Skin epidermis (tissue), 12 donors: ENCODE measurements around the gene EDIL3.
"Not testable (repeated sequence)": the region's sequence is repeated elsewhere in the genome, so short reads cannot be mapped to it uniquely, and the experiment has no call there.

ENCODE experiments used
- H3K27ac ChIP-seq, 21 experiments: fragments of 200-600 bp; sonication (generic) in 11 of 21; one replicate each; pipeline ENCODE4 v1.5.0; 2020; ENCODE audit warnings: mild to moderate bottlenecking in 3 of 21, inconsistent platforms in 2 of 21, moderate library complexity in 2 of 21
- H3K4me3 ChIP-seq, 7 experiments: fragments of 200-600 bp; sonication (generic) in 2 of 7; one replicate each; pipeline ENCODE4 v1.5.0; 2020; ENCODE audit warnings: inconsistent platforms in 2 of 7, mild to moderate bottlenecking in 2 of 7, moderate library complexity in 1 of 7

EDIL3 gene

DNA sequence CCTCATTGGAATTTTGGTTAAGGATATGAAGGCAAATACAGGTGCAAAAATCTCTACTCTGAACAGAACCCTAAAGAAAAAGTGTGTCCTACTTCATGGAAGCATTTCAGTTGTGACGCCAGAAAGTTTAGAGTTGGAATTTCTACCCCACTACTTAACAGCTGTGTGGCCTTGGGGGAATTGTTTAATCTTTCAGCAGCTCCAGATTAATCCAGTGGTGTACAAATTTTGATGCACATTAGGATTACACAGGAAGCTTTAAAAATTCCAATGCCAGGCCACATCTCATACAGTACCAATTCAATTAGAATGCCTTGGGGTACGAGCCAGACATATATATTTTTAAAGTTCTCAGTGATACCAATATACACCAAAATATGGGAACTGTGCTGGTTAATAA lies 266.1 kb downstream of the EDIL3 start:
- Histone ChIP-seq H3K4me3 (no peak overlapping the region), H3K27ac (no peak overlapping the region)

DNA sequence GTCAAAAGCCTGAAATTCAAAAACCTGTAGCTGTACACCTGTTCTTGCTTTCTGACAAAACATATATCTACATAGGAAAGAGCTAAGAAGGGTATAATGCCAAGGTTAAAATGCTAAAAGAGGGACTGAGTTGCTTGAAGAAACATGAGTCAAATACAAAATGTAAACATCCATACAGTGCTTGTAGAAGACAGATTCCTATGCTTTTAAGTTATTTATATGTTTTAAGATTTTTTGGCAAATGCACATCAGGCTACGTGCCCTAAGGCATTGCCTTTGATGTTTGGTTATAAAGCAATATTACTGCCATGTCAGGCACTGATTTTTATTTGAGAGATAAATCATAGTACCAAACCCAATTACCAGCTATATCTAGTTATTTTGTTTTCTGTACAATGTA lies 269.0 kb downstream of the EDIL3 start:
- Histone ChIP-seq H3K4me3 (no peak overlapping the region), H3K27ac (no peak overlapping the region)

DNA sequence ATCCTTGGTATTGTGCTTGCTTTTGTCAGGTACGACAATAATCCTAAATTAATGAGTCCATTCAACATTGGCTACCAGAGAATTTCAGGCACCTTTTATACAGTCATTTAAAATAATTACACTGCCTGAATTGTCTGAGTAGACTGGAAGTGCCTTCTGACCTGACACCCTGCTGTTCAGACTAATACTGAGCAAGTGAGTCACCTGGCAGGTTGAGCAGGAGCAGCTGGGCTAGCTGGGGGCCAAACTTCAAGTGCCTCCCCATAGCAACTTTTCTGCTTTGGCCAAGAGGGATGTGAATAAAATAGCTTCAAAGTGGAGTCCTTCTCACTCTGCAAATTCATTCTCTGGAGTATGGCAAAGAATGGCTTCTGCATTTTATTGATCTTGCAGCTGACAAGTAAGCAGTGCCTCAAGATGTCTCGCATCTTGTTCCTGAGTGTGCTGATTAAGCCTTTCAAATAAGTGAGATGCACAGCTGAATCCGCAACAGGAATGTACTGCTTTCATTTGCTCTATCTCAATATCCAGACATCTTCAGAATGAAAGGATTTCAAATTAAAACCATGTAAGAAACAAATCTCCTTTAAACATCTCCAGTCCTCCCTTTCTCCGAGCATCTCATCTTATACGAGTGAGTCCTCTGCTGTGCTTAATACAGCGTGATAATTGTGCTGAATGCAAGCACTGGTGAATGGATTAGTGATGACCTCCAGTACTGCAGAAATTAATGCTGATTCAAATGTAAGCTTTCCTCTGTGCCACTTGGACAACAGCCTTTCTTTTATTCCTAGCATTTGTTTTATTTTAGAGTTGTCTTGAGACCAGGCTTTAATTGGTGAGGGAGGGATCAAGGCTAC lies 271.2 kb downstream of the EDIL3 start:
- H3K4me3 ChIP-seq = no peak overlapping the region
- H3K27ac ChIP-seq = no peak overlapping the region

DNA sequence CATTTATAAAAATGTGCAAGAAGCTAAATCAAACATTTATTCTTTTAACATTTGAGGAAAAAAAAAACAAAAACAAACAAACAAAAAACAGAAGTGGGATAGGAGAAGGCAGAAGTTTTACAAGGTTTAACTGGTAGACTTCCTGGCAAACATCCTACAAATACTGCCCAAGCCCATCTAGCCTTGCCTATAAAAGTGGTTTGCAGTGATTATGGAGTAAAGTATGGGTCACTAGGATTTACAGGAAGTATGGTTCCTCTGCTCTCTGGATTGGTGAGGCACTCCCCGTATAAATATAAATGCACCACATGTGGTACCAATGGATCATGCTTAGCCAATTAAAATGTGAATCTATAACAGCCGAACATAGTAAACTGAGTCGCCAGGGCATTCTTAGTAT lies 291.9 kb downstream of the EDIL3 start:
- Histone ChIP-seq H3K4me3 (no peak overlapping the region), H3K27ac (no peak overlapping the region)

DNA sequence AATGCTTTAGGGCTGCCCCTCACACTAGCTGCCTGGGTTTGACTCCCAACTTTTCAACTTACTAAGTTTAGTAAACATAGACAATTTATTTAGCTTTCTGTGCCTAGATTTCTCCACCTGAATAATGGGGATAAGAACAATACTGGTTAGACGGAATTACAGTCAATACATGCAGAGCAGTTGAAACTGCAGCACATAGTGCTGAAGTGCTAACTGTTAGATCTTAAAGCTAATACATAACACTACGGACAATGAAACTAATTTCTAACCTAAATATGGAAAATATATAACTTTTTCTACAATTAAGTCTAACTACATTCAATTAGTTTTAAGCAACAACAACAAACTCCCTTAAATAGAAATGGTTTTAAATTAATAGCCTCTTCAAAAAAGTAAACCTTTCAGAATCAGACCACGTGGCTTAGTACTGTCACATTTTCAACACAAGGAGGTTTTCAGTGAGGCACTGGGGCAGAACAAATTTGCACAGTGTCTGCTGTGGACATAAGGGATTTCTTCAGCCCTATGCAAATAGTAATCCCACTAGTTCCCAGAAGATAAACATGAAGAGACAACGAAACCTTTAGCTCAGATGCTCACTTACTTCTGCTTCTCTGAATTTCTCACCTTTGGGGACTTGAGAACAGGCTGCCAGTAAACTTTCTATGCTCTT lies 293.4 kb downstream of the EDIL3 start:
- H3K27ac ChIP-seq = no peak overlapping the region

DNA sequence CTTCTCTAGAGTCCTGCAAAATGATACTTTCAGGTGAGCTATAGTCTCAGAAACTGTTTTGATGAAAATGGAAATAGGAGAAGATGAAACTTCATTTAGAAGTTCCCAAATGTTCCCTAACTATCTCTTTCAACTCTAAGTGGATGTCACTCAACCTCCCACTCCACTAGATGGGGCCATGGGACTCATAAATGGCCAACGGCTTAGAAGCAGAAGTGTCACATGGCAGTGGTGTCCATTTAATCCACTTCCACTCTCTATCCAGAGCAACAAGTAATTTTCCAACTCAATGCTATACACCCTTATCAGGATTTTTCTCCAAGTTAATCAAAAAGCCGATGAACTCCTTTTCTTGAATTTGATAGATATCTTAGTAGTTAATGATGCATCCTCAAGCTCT lies 295.7 kb downstream of the EDIL3 start:
- Histone ChIP-seq H3K4me3 (no peak overlapping the region), H3K27ac (no peak overlapping the region)

More for the DNA sequence above, 293.4 kb downstream of the EDIL3 start:
- H3K4me3 ChIP-seq = no peak overlapping the region

DNA sequence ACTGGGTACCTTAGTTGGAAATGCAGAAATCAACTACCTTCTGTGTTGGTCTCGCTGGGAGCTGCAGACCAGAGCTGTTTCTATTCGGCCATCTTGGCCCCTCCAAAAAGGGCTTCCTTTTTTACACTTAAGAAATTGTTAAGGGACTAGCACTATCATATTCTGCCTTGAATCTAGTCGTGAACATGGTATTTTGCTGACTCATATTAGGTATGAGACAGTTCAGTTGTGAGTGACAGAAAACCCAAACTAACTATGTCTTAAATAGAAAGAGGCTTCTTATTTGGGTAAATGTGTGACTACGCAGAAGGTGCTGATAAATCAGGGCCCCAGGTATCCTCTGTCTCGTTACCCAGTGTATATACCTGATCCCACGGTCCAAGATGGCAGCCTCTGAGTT lies 298.2 kb downstream of the EDIL3 start:
- Histone ChIP-seq H3K27ac (no peak overlapping the region), H3K4me3 (no peak overlapping the region)

DNA sequence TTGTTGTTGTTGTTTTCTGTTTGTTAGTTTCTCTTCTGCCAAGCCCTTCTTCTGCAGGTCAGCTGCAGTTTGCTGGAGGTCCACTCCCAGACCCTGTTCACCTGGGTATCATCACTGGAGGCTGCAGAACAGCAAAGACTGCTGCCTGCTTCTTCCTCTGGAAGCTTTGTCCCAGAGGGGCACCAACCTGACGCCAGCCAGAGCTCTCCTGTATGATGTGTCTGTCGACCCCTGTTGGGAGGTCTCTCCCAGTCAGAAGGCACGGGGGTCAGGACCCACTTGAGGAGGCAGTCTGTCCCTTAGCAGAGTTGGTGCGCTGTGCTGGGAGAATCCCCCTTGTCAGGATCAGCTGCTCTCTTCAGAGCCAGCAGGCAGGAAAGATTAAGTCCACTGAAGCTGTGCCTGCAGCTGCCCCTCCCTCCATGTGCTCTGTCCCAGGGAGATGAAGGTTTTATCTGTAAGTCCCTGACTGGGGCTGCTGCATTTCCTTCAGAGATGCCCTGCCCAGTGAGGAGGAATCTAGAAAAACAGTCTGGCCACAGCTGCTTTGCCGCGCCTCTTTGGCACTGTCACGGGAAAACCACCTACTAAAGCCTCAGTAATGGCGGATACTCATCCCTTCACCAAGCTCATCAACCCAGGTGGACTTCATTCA lies 299.2 kb downstream of the EDIL3 start:
- no peak overlapping the region for H3K27ac ChIP-seq
- no peak overlapping the region for H3K4me3 ChIP-seq

DNA sequence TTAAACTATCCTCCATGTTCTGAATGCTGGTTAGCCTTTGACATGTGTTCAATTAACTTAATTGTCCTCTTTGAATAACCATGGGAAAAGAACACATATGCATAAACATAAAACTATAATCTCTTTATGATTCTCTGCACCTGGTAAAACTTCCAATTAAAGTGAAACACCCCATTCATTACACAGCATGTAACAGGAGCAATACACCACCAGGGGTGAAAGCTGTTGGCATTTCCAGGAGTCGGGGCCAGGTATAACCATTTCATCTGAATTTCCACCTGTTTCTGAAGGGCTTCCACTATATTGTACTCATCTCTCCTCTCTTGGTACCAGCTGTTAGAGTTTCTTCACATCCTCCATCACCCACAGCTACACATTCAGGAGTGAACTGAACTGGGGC lies 303.8 kb downstream of the EDIL3 start:
- Histone ChIP-seq H3K27ac (no peak overlapping the region), H3K4me3 (no peak overlapping the region)

DNA sequence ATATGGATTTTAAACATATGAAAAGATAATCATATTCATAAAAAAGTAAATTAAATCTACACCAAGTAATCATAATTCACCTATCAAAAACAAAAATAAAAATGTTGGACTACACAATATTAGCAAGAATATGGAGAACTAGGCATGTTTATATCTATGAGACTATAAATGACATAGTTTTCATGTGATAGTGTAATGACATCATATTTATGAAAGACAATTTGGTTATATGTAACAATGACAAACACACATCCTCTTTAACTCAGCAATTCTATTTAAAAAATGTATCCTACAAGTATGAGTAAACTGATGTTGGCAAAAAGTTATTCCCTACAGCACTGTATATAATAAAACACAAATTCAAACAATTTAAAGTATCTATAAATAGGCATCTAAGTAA lies 312.3 kb downstream of the EDIL3 start:
- H3K4me3 ChIP-seq = no peak overlapping the region

DNA sequence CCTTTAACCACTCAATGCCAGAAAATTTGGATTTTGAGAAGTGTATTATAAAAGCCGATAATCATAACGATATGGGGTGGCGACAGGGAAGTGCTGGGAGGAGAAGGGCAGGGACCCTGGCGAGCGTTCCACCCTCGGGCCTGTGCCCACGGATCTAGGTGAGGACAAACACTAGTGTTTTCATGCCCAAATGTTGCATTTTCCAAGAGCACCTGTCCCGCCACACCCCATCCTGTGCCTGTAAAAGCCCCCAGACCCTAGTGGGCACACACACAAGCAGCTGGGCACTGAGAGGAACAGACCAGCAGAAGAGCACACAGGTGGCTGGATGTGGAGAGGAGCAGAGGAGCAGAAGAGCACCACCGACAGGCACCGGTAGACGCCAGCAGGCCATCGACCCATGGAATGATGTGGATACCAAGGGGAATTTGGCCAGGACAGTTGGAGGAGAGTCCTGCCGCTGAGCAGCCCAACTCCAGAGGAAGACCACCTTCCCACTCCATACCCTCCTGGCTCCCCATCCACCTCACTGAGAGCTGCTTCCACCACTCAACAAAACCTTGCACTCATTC lies 315.0 kb downstream of the EDIL3 start:
- no peak overlapping the region for H3K27ac ChIP-seq
- no peak overlapping the region for H3K4me3 ChIP-seq

More for the DNA sequence above, 312.3 kb downstream of the EDIL3 start:
- no peak overlapping the region for H3K27ac ChIP-seq

DNA sequence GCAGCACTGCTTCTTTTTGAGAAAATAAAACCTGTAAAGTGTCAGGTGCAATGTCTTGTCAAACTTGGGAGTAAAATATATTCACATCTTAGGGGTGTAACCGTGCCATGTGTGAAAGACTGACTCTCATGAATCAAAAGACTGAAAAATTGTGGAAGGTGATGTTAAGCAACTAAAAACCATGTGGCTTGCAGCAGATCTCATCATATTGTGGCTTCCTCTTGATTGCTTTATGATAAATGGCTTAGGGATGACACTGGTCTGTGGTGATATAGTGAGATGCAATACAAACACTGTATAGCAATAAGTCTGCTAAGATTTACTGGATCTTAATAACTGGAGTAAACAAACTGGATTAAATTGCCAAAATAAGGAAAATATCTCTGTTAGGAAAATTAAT lies 321.6 kb downstream of the EDIL3 start:
- H3K27ac ChIP-seq = no peak overlapping the region
- no peak overlapping the region for H3K4me3 ChIP-seq

DNA sequence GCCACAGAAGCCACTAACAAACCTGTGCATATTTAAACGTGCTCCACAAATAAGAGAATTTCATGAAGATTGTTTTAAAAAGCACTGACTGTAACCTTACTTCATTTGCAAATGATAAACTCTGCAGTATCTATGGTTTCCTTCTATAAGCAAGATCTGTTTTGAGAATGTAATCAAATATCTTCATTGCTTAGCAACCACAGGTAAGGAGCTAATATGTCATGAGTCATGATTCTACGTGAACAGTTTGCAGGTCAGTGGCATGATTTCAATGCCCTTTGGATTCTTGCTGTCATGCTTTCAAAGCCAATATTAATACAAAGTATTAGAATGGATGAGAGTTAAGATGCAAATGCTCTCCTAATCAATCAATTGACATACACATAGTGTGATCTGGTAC lies 325.0 kb downstream of the EDIL3 start:
- H3K4me3 ChIP-seq = no peak overlapping the region
- H3K27ac ChIP-seq = no peak overlapping the region

DNA sequence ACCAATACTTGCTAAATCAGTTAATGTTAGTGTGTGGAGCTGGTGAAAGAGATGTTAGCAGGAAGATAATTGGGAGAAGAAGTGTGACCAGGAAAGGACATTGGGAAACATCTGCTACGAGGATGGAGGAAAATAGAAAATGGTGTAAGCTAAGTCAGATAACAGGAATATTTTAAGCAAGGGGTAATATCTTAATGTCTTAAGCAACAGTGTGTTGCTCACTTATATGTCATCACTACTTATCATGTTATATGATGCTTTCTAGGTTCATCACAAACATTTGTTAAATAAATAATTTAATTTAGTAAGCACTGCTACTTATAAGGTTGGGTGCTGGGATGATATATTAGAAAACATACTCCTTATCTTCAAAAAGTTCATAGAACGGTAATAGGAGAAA lies 326.1 kb downstream of the EDIL3 start:
- H3K4me3 ChIP-seq = no peak overlapping the region

DNA sequence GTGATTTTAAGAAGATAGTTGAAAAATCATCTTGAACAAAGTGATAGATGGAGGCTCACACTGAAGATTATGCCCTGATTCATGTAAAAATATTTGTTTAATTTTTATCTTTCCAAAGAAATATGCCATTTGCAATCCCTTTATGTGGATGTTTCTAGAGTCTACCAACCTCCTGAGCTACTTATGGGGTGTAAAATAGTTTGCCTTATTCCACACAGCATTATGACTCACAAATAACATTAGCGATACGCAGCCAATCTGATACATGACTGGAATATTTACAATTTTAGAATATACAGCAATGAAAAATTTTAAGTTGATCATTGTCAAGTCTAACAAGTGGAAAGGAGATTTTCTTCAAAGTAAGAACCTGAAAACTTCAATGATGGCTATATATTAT lies 327.5 kb downstream of the EDIL3 start:
- H3K4me3 ChIP-seq = no peak overlapping the region

More for the DNA sequence above, 326.1 kb downstream of the EDIL3 start:
- H3K27ac ChIP-seq = no peak overlapping the region

DNA sequence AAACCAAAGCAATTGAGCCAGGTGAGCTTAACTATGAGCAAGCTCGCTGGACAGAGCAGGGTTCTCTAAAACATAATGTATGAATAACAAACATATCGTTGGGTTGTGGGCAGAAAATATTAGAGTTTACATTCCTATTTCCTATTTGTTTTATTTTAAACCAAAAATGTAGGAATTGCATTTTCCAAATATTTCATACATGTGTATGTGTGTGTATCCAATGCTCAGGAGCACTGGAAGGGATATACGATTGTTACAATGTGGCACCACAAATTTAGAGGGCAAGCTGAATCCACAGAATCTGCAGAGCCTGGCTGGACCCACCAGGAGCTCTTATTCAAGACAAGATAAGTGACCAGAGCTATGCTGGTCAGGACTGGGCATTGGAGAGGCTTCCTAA lies 338.7 kb downstream of the EDIL3 start:
- H3K4me3 ChIP-seq = no peak overlapping the region
- no peak overlapping the region for H3K27ac ChIP-seq

More for the DNA sequence above, 327.5 kb downstream of the EDIL3 start:
- no peak overlapping the region for H3K27ac ChIP-seq

DNA sequence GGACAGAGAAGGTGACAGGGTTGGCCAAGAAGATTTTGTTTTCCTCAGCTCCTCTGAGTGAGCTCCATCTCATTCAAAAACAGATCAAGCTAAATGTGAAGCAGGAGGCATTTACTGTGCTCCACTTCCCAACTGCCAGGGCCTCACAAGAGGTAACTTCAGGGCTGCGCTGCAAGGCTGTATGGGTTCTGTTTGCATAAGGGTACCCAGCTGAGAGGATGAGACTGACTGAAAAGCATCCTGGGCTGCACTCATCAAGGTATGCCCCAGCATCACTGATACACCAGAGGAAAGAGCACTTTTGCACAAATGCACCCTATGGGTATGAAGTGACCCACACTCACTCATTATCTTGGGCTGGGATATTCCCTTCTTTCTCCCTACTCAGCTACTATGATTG lies 347.8 kb downstream of the EDIL3 start:
- Histone ChIP-seq H3K4me3 (no peak overlapping the region), H3K27ac (no peak overlapping the region)

DNA sequence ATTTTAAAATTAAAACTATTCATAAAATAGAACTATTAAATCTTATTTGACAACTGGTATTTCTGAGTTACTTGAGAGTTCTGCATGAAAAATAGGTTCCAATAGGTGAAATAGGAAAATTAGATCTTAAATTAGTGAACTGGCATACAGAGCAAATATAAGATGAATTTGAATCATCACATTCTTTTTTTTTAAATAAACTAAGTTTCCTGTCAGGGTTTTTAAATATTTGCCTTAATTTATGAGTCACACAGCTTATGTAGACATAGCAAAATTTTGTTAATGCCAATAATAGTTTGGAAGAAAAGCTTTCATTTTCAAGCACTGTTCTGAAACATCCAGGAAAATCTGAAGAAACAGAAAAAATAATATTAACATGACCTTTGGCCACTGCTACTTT lies 352.4 kb downstream of the EDIL3 start:
- H3K4me3 ChIP-seq = no peak overlapping the region

DNA sequence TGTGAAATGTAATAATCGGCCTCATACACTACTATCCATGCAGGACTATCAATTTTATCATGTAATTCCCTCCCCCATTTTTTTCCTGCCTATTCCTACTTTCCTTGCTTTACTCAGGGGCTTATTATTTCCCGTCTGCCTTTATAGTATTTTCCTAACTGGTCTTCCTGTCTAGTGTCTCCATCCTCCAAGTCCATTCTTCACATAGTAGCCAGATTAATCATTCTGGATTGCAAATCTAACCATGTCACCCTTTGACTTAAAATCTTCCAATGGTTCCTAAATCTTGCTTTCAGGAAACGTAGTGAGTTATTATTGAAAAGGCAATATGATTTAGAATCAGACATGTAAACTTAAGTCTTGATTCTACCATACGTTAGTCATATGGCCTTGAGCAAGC lies 356.6 kb downstream of the EDIL3 start:
- Histone ChIP-seq H3K4me3 (no peak overlapping the region), H3K27ac (no peak overlapping the region)

More for the DNA sequence above, 352.4 kb downstream of the EDIL3 start:
- H3K27ac ChIP-seq = no peak overlapping the region

DNA sequence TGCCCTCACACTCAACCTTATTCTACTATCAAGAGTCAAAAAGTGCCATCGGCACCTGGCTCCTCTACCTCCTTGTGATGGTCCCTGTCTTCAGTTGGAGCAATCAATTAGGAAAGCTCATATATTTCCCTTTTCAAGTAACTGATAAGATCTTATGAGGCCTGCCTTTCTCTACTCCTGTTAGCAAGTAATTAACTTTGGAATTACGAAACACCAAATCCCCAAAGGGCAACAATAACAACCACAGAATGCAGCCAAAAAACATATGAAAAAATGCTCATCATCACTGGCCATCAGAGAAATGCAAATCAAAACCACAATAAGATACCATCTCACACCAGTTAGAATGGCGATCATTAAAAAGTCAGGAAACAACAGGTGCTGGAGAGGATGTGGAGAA lies 366.2 kb downstream of the EDIL3 start:
- H3K27ac ChIP-seq = not testable (repeated sequence)

More for the DNA sequence above, 366.2 kb downstream of the EDIL3 start:
- not testable (repeated sequence) for H3K4me3 ChIP-seq
